GM23248 (cell line): ENCODE data around the gene NPAT.

Experiments
- EZH2 ChIP-seq: fragments of 200-600 bp; sonication (generic); IDR thresholded peaks from 2 replicates; pipeline ENCODE4 v1.6.1; 2018; ENCODE audit warnings: antibody characterized with exemption, mild to moderate bottlenecking; ENCODE audit not compliant: insufficient read depth, poor library complexity, severe bottlenecking
- EZH2phosphoT487 ChIP-seq: fragments of 200-600 bp; sonication (generic); IDR thresholded peaks from 2 replicates; pipeline ENCODE4 v1.6.1; 2018; ENCODE audit warnings: antibody characterized with exemption, moderate library complexity, mild to moderate bottlenecking, low read depth; ENCODE audit not compliant: insufficient read depth

DNA sequence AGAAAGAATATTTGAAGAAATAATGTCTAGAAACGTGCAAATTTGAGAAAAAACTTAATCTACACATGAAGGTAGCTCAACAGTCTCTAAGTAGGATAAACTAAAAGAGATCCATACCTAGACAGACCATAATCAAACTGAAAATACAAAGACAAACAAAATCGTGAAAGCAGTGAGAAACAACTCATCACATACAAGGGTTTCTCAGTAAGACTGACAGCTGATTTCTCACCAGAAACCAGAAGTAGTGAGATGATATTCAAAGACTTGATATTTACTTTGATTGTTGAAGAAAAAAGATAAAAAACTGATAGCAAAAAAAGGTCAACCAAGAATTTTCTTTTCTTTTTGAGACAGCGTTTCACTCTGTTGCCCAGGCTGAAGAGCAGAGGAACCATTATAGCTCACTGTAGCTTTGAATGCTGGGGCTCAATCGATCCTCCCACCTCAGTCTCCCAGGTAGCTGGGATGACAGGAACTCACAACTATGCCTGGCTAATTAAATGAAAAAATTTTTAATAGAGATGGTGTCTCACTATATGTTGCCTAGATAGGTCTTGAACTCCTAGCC is 17.4 kb downstream of the NPAT start:
- no peak for TF ChIP-seq EZH2
- no peak for TF ChIP-seq EZH2phosphoT487
